ENCODE data around the gene TULP1.

DNA sequence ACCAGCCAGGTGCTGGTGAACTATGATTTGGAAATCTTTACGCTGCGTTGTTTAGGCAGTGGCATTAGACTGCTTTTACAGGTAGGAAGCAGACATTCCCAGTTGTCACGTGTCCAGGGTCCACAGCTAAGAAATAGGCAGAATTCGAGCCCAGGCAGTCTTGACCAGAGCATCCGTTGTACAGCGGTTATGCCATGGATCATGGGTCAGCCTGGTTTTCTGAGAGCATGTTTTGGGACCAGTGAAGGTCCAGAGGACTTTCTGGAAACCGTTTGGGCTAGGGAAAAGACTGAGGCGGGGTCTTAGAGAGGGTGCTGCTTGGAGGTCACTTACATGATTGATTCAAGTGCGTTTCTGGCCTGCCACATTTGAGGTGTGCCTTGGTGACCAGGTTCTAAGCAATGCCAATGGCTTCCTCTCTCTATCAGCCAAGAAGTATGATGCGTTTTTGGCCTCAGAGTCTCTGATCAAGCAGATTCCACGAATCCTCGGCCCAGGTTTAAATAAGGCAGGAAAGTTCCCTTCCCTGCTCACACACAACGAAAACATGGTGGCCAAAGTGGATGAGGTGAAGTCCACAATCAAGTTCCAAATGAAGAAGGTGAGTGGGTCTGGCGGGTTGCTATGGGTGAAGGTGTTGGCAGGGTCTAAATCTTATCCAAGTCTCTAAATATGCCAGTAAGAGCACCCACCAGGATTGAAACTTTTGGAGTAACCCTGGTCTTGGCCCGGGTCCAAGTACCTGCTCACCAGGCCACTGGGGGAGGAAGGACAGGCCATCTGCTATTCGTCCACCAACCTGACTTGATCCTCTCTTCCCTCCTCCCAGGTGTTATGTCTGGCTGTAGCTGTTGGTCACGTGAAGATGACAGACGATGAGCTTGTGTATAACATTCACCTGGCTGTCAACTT is 42.7 kb downstream of the TULP1 start:
- TF ChIP-seq, protein P1, sequence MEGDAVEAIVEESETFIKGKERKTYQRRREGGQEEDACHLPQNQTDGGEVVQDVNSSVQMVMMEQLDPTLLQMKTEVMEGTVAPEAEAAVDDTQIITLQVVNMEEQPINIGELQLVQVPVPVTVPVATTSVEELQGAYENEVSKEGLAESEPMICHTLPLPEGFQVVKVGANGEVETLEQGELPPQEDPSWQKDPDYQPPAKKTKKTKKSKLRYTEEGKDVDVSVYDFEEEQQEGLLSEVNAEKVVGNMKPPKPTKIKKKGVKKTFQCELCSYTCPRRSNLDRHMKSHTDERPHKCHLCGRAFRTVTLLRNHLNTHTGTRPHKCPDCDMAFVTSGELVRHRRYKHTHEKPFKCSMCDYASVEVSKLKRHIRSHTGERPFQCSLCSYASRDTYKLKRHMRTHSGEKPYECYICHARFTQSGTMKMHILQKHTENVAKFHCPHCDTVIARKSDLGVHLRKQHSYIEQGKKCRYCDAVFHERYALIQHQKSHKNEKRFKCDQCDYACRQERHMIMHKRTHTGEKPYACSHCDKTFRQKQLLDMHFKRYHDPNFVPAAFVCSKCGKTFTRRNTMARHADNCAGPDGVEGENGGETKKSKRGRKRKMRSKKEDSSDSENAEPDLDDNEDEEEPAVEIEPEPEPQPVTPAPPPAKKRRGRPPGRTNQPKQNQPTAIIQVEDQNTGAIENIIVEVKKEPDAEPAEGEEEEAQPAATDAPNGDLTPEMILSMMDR (IDR thresholded peaks at IDR 0.05; ENCODE audit: poor library complexity) = no peak
- TF ChIP-seq EZH2 (IDR thresholded peaks at IDR 0.05; ENCODE audit: borderline replicate concordance) = no peak
